Stimulated activated CD4-positive, alpha-beta T cell treated with anti-CD3 and anti-CD28 coated beads, Interleukin-4, amount 100 ng/mL, for 24 hours (primary cell): ENCODE measurements around the gene AK5.
"Not testable (repeated sequence)": the region's sequence is repeated elsewhere in the genome, so short reads cannot be mapped to it uniquely, and the experiment has no call there.

Experiments used
- DNase-seq: peaks from one replicate; pipeline ENCODE4 v3.0.0-alpha.2; 2020

Gene AK5

GRCh38 chr1:77513839-77514763 lies 232.3 kb downstream of the AK5 start:
- no peak for DNase-seq

GRCh38 chr1:77514921-77515776 lies 233.3 kb downstream of the AK5 start:
- DNase-seq, result no peak

- DNase-seq, result no peak
Observed at GRCh38 chr1:77516106-77516505, 234.3 kb downstream of the AK5 start.

DNA sequence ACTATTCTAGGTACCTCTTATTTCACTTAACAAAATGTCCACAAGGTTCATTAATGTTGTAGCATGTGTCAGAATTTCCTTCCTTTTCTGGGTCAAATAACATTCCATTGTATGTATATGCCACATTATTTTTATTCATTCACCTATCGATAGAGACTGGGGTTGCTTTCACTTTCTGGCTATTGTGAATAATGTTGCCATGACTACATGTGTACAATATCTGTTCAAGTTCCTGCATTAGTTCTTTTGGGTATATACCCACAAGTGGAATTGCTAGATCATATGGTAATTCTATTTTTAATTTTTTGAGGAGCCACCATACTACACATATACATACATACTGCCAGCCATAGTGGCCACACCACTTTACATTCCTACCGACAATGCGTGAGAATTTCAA lies 242.2 kb downstream of the AK5 start:
- DNase-seq, result no peak

DNA sequence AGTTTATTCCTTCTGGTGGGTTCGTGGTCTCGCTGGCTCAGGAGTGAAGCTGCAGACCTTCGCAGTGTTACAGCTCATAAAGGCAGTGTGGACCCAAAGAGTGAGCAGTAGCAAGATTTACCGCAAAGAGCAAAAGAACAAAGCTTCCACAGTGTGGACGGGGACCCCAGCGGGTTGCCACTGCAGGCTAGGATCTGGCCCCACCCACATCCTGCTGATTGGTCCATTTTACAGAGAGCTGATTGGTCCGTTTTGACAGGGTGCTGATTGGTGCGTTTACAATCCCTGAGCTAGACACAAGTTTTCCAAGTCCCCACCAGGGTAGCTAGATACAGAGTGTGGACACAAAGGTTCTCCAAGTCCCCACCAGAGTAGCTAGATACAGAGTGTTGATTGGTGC lies 249.3 kb downstream of the AK5 start:
- not testable (repeated sequence) for DNase-seq

GRCh38 chr1:77531596-77532280 lies 249.9 kb downstream of the AK5 start:
- not testable (repeated sequence) for DNase-seq

DNA sequence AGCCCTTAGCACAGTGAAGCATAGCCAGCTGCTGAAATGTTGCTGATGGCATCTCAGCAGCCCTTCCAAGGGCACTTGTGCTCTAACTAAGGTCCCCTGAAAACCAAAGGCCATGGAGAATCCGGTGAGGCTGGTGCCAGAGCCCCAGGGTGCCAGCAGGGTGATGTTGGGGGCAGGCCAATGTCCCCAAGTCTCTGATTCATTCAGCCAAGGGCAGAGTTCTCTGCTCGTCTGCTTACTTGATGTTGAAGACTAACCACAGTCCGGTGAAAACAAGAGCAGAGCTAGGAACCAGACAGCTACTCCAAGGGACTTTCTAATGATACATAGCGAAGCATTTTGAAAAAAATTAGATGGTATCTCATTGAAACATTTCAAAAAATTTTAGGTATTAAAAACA lies 250.8 kb downstream of the AK5 start:
- no peak for DNase-seq

GRCh38 chr1:77533660-77534305 lies 252.0 kb downstream of the AK5 start:
- DNase-seq, result peak; percentile 67

DNA sequence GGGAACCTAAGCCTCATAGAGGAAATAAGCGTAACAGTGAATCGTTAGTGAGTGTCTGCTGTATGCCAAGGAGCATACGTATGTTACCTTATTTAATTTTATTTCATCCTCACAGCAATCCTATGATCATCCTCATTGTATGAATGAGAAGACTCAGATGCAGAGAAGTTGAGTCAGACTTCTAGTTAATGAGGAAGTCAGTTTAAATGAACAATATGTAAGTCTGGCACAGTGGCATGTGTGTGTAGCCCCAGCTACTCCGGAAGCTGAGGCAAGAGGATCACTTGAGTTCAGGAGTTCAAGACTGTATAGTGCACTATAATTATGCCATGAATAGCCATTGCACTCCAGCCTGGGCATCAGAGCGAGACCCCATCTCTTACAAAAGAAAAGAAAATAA lies 252.6 kb downstream of the AK5 start:
- DNase-seq, result no peak

- DNase-seq, result no peak
Observed at GRCh38 chr1:77536813-77537212, 255.0 kb downstream of the AK5 start.

DNA sequence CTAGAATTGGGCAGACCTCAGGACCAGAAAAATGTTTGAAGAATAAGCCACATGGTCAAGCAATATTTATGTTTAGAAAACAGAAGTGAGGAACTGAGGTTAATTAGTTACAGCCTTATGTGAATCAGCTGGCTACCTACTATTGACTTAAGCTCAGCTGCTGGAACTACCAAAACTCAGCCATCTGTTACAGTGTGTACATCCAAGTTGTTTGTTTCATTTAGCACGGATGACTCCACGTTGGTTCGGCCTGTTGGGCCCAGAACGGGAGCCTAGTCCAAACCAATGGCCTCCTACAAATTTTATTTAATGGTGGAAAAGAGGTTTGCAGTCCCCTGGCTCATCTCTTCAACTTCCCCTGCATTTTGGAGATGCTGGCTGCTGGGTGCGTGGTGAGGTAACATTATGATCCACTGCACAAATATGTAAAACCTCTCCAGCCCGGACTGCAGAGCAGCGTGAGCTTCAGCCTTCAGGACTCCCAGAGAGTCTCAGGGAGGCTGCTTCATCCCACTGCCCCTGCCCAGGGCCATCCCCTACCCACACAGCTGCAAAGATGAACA lies 257.2 kb downstream of the AK5 start:
- no peak for DNase-seq

DNA sequence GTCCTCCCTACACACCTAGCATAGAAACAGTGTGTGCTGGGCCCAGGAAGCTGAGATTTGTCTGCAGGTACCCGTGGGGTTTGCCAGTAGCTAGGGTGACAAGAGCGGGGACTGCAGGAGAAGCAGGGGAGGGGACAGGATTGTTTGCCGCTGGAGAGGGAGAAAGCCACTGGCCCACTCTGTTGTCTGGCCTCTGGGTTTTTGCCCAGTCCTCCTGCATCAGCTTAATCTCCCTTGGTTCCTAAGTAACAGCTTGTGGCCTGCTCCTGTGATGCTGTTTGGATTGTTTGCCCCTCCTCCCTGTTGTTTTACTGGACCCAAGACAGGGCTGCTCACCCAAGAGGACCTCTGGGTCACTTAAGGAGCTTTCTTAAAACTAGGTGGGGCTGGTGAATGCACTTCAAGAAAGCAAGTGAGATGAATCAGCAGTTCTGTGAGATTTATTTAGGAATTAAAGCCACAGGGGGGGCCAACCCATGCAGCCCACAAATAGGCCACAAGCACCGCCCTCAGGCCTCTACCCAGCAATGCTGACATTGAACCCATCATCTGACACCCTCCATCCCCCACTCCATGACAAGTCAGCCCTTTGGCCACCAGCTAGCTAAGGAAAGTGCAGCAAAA lies 257.8 kb downstream of the AK5 start:
- no peak for DNase-seq

GRCh38 chr1:77540501-77541161 lies 258.8 kb downstream of the AK5 start:
- DNase-seq, result no peak

GRCh38 chr1:77541162-77541545 lies 259.3 kb downstream of the AK5 start:
- no peak for DNase-seq

DNA sequence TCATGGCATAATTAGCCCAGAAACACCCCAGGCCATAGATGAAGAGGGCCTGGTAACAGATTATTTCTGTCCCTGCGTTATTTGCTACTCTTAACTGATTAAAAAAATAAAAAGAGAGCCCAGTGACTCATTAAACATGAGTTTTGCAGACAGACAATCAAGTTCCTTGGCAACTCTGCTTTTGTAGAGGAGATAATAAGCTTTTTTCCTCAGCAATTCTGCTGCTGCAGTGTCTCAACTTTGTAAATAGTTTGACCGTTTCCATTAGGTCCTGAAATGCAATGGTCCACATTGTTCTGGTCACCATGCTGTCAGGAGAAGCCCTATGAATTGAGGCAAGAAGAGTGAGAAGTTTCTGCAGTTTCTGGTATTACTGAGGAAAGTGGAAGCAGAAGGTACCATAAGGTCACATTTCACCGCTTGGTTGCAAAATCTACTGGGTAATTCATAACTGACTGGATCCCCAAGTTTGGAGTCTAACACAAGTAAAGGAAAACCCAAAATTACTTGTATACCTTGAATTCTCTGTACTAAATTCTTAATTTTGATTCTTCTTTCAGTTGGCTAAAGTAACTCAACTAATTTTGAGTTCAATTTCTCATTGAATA lies 261.1 kb downstream of the AK5 start:
- DNase-seq, result no peak

- no peak for DNase-seq
Observed at GRCh38 chr1:77543822-77544448, 262.1 kb downstream of the AK5 start.

GRCh38 chr1:77544845-77545244 lies 263.0 kb downstream of the AK5 start:
- no peak for DNase-seq

GRCh38 chr1:77545970-77546369 lies 264.2 kb downstream of the AK5 start:
- no peak for DNase-seq

DNA sequence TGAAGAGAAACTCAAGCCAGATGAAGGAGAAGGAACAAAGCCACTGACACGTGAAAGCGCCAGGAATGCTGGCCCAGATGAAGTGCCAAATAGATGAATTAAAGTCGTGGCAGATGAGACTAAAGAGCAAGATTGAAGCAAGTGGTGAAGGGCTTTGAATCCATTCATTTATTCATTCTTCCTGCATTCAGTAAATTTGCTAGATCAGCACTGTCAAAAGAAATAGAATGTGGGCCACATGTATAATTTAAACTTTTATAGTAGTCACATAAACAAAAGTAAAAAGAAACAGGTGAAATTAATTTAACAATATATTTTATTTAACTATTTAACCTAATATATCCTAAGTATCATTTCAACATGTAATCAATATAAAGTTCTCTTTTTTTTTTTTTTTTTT lies 265.1 kb downstream of the AK5 start:
- DNase-seq, result no peak

- DNase-seq, result no peak
Observed at GRCh38 chr1:77548285-77548684, 266.5 kb downstream of the AK5 start.
